Left lung (tissue), 10 donors: ENCODE data around the gene TSPAN5. TPM values are rescaled to one million over a fixed set of nuclear protein-coding genes. Genes with fewer than 3 reads are reported as not detected.

Experiments used
- ATAC-seq: fragments of 200-7000 bp; cut with Tn5 transposase; one replicate; pipeline ENCODE4 v1.9.1; 2020; ENCODE audit warnings: moderate library complexity
- DNase-seq, 4 donors: peaks; one replicate each; pipeline ENCODE4 v3.0.0-alpha.2; 2013 to 2020
- H3K27ac ChIP-seq, 2 donors: fragments of 200-600 bp; sonication (generic) in 1 of 2; one replicate each; pipeline versions ENCODE4 v1.5.0 to v1.8.0; 2020 to 2021
- H3K27me3 ChIP-seq, 2 donors: fragments of 200-600 bp; sonication (generic) in 1 of 2; one replicate each; pipeline versions ENCODE4 v1.5.0 to v1.8.0; 2020 to 2021
- H3K36me3 ChIP-seq, 2 donors: fragments of 200-600 bp; sonication (generic) in 1 of 2; one replicate each; pipeline versions ENCODE4 v1.5.0 to v1.8.0; 2020 to 2021
- H3K4me1 ChIP-seq, 2 donors: fragments of 200-600 bp; one replicate each; pipeline ENCODE4 v1.8.0; 2021
- H3K4me3 ChIP-seq, 2 donors: fragments of 200-600 bp; sonication (generic) in 1 of 2; one replicate each; pipeline versions ENCODE4 v1.5.0 to v1.8.0; 2020 to 2021; ENCODE audit warnings: mild to moderate bottlenecking in 1 of 2
- H3K9me3 ChIP-seq, 2 donors: fragments of 200-600 bp; sonication (generic) in 1 of 2; one replicate each; pipeline versions ENCODE4 v1.5.0 to v1.8.0; 2020 to 2021
- CTCF ChIP-seq, 2 donors: fragments of 200-600 bp; sonication (generic) in 1 of 2; IDR thresholded peaks; one replicate each; pipeline versions ENCODE4 v1.5.0 to v1.8.0; 2021; ENCODE audit warnings: antibody characterized with exemption in 2 of 2
- intact Hi-C, 2 donors: fragments of 100-400 bp; cut with DNase I; formaldehyde crosslinking; loops; one replicate each; pipeline versions ENCODE4 v1.11.2 to v1.14.2; 2022
- polyA plus RNA-seq, 6 donors: library from polyadenylated mRNA; unstranded; fragments of 120-200 nt; gene quantifications; one replicate each; pipeline ENCODE4 v1.2.1, GENCODE V29; 2013; ENCODE audit not compliant: insufficient read length in 6 of 6
- total RNA-seq, 2 donors: library from RNA; stranded (reverse); fragmentation: NEBNext Ultra II Directional; extraction: Animal tissue kit (Norgen Biotek cat#: 25700); gene quantifications; one replicate each; pipeline ENCODE4 v1.2.1, GENCODE V29; 2021
- donor health status: DM: no; HTN: yes; CAD: no.
- donor health status: DM: no; HTN: no; CAD: no.

TSPAN5 gene
- total and polyA plus RNA-seq, 8 donors: 11.9 to 36.5 (median 31.7) TPM

- Histone ChIP-seq H3K36me3 (no peaks in the 10 kb centered on the region), H3K4me3 (no peak overlapping the region), H3K4me1 (peaks cover 0 to 2% of the 10 kb centered on the region in 2 donors), H3K9me3 (peaks cover 0 to 6% of the 10 kb centered on the region in 2 donors), H3K27me3 (no peaks in the 10 kb centered on the region), H3K27ac (peak overlapping the region in 1 of 2 donors; percentile 15)
- TF ChIP-seq CTCF (IDR thresholded peaks at IDR 0.05): no peak
- DNase-seq: no peak
- no peak for ATAC-seq
- intact Hi-C loops: no loop called here
These were observed 141.8 kb downstream of the TSPAN5 start for GRCh38 chr4:98516441-98517217.

GRCh38 chr4:98516042-98516440 is 142.4 kb downstream of the TSPAN5 start:
- peaks cover 0 to 2% of the 10 kb centered on the region in 2 donors for H3K4me1 ChIP-seq
- TF ChIP-seq CTCF (IDR thresholded peaks at IDR 0.05): no peak
- no peak for DNase-seq
- intact Hi-C loops: no loop called here
- no peak overlapping the region for H3K4me3 ChIP-seq
- peak; percentile 55 for ATAC-seq
- peaks cover 0 to 6% of the 10 kb centered on the region in 2 donors for H3K9me3 ChIP-seq
- H3K27ac ChIP-seq: no peak overlapping the region
- H3K36me3 ChIP-seq: no peaks in the 10 kb centered on the region
- H3K27me3 ChIP-seq: no peaks in the 10 kb centered on the region

GRCh38 chr4:98515470-98515809 is 143.0 kb downstream of the TSPAN5 start:
- no peaks in the 10 kb centered on the region for H3K27me3 ChIP-seq
- intact Hi-C loops: no loop called here
- no peak for ATAC-seq

GRCh38 chr4:98514741-98515469 is 143.5 kb downstream of the TSPAN5 start:
- H3K9me3 ChIP-seq: peaks cover 0 to 6% of the 10 kb centered on the region in 2 donors
- H3K27me3 ChIP-seq: no peaks in the 10 kb centered on the region
- ATAC-seq (no peak), DNase-seq (no peak)
- H3K36me3 ChIP-seq: no peaks in the 10 kb centered on the region
- intact Hi-C loops: no loop called here
- no peak for TF ChIP-seq CTCF (IDR thresholded peaks at IDR 0.05)
- H3K27ac ChIP-seq: no peak overlapping the region
- no peak overlapping the region for H3K4me3 ChIP-seq
- peaks cover 0 to 2% of the 10 kb centered on the region in 2 donors for H3K4me1 ChIP-seq

More at GRCh38 chr4:98515470-98515809, 143.0 kb downstream of the TSPAN5 start:
- Histone ChIP-seq H3K27ac (no peak overlapping the region), H3K4me1 (peaks cover 0 to 2% of the 10 kb centered on the region in 2 donors), H3K36me3 (no peaks in the 10 kb centered on the region), H3K4me3 (no peak overlapping the region), H3K9me3 (peaks cover 0 to 6% of the 10 kb centered on the region in 2 donors)
- DNase-seq: no peak
- no peak for TF ChIP-seq CTCF (IDR thresholded peaks at IDR 0.05)

GRCh38 chr4:98512918-98513317 is 145.5 kb downstream of the TSPAN5 start:
- TF ChIP-seq CTCF (IDR thresholded peaks at IDR 0.05): no peak
- Histone ChIP-seq H3K9me3 (peaks cover 0 to 6% of the 10 kb centered on the region in 2 donors), H3K4me1 (peaks cover 0 to 2% of the 10 kb centered on the region in 2 donors), H3K27me3 (no peaks in the 10 kb centered on the region), H3K36me3 (no peaks in the 10 kb centered on the region), H3K27ac (no peak overlapping the region), H3K4me3 (no peak overlapping the region)
- no peak for ATAC-seq
- intact Hi-C loops: no loop called here
- DNase-seq: no peak
